Measurements from ENCODE around the gene C19orf33.

C19orf33 gene

DNA sequence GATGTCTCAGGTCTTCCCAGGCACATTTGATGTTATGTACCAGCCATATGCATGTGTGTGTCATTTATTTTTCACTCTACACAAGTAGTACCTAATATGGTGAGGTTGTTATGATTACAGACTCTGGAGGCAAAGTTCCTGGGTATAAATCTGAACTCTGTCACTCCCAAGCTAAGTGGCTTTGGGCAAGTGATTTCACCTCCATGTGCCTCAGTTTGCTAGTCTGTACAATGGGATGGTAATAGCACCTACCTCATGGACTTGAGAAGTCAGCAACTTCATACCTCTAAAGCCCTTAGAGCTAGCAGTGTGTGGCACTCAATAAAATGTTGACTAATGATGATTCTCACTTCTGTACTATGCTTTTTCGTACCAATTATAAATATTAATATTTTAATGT lies 27.7 kb downstream of the C19orf33 start:
- peaks cover 7% of the 10 kb centered on the region for H3K79me1 ChIP-seq (ENCODE audit: low read length)
- H3K18ac ChIP-seq (ENCODE audit: low read length) = no peak overlapping the region
- H4K91ac ChIP-seq (ENCODE audit: low read depth, low read length) = no peak overlapping the region
- no peak for DNase-seq
- H3K23ac ChIP-seq (ENCODE audit: low read length) = no peak overlapping the region
- no peak overlapping the region for H2BK120ac ChIP-seq (ENCODE audit: insufficient read depth, low read length, poor library complexity)
- peaks cover 0 to 3% of the 10 kb centered on the region in 2 experiments for H3K4me1 ChIP-seq (ENCODE audit: control insufficient read depth in 1 of 2, insufficient read depth in 2 of 2, low read length in 2 of 2)
- no peak overlapping the region for H3K9ac ChIP-seq (ENCODE audit: low read length)
- no peak overlapping the region for H4K12ac ChIP-seq (ENCODE audit: low read depth, low read length)
- H3K27me3 ChIP-seq (ENCODE audit: insufficient read depth, low read length) = no peaks in the 10 kb centered on the region
- no peak overlapping the region for H2BK12ac ChIP-seq (ENCODE audit: low read length)
- no peak overlapping the region for H2BK5ac ChIP-seq (ENCODE audit: low read depth, low read length, poor library complexity)
- H3K4me3 ChIP-seq (ENCODE audit: low read depth, low read length) = no peak overlapping the region
- WGBS (ENCODE audit: extremely low coverage, insufficient coverage, insufficient read length) = no CpG with 5 or more reads among the region's 1 CpG
- no peak overlapping the region for H3K14ac ChIP-seq (ENCODE audit: low read length)
- H3K27ac ChIP-seq (ENCODE audit: low read depth, low read length) = no peak overlapping the region
- H3K36me3 ChIP-seq (ENCODE audit: control insufficient read depth in 1 of 2, insufficient read depth in 2 of 2, low read length in 2 of 2) = peaks cover 9 to 10% of the 10 kb centered on the region in 2 experiments
- no peaks in the 10 kb centered on the region for H3K9me3 ChIP-seq (ENCODE audit: insufficient read depth, low read depth, low read length)
- H3K4ac ChIP-seq (ENCODE audit: low read depth, low read length) = no peak overlapping the region
- peaks cover 2% of the 10 kb centered on the region for H3K79me2 ChIP-seq (ENCODE audit: control insufficient read depth, insufficient read depth, low read length, poor library complexity)
- no peak overlapping the region for H2AFZ ChIP-seq (ENCODE audit: insufficient read depth, low read length, poor library complexity)
- no peak overlapping the region for H3K4me2 ChIP-seq (ENCODE audit: low read length)
- no peak overlapping the region for H2AK5ac ChIP-seq (ENCODE audit: low read length)
- H4K8ac ChIP-seq (ENCODE audit: low read depth, low read length) = no peak overlapping the region

DNA sequence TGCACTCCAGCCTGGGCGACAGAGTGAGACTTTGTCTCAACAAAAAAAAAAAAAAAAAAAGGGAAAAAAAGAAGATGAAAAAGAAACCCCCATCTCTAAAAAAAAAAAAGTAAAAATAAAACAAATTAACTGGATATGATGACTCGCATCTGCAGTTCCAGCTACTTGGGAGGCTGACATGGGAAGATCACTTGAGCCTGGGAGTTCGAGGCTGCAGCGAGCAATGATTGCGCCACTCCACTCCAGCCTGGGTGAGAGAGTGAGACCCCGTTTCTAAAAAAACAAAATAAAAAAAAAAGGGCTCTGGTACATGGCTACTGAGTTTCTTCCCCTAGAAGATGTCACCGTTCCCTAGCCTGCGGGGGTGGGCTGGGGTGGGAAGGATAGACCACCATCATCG lies 29.2 kb downstream of the C19orf33 start:
- Histone ChIP-seq H3K4me3 (ENCODE audit: low read depth, low read length) (no peak overlapping the region), H4K91ac (ENCODE audit: low read depth, low read length) (no peak overlapping the region), H3K18ac (ENCODE audit: low read length) (no peak overlapping the region), H3K9ac (ENCODE audit: low read length) (no peak overlapping the region), H4K8ac (ENCODE audit: low read depth, low read length) (no peak overlapping the region), H3K9me3 (ENCODE audit: insufficient read depth, low read depth, low read length) (peaks cover 5% of the 10 kb centered on the region), H2BK12ac (ENCODE audit: low read length) (no peak overlapping the region), H3K4me1 (ENCODE audit: control insufficient read depth in 1 of 2, insufficient read depth in 2 of 2, low read length in 2 of 2) (peaks cover 0 to 8% of the 10 kb centered on the region in 2 experiments), H2BK5ac (ENCODE audit: low read depth, low read length, poor library complexity) (no peak overlapping the region), H3K36me3 (ENCODE audit: control insufficient read depth in 1 of 2, insufficient read depth in 2 of 2, low read length in 2 of 2) (peaks cover 0 to 4% of the 10 kb centered on the region in 2 experiments), H4K12ac (ENCODE audit: low read depth, low read length) (no peak overlapping the region), H3K4ac (ENCODE audit: low read depth, low read length) (no peak overlapping the region), H3K79me2 (ENCODE audit: control insufficient read depth, insufficient read depth, low read length, poor library complexity) (peaks cover 2% of the 10 kb centered on the region), H3K27ac (ENCODE audit: low read depth, low read length) (no peak overlapping the region), H2AFZ (ENCODE audit: insufficient read depth, low read length, poor library complexity) (no peak overlapping the region), H3K23ac (ENCODE audit: low read length) (no peak overlapping the region), H3K14ac (ENCODE audit: low read length) (no peak overlapping the region), H3K4me2 (ENCODE audit: low read length) (no peak overlapping the region), H2BK120ac (ENCODE audit: insufficient read depth, low read length, poor library complexity) (no peak overlapping the region), H2AK5ac (ENCODE audit: low read length) (no peak overlapping the region), H3K79me1 (ENCODE audit: low read length) (peaks cover 9% of the 10 kb centered on the region), H3K27me3 (ENCODE audit: insufficient read depth, low read length) (no peaks in the 10 kb centered on the region)
- no peak for DNase-seq
- WGBS (ENCODE audit: extremely low coverage, insufficient coverage, insufficient read length) = no CpG with 5 or more reads among the region's 9 CpGs

DNA sequence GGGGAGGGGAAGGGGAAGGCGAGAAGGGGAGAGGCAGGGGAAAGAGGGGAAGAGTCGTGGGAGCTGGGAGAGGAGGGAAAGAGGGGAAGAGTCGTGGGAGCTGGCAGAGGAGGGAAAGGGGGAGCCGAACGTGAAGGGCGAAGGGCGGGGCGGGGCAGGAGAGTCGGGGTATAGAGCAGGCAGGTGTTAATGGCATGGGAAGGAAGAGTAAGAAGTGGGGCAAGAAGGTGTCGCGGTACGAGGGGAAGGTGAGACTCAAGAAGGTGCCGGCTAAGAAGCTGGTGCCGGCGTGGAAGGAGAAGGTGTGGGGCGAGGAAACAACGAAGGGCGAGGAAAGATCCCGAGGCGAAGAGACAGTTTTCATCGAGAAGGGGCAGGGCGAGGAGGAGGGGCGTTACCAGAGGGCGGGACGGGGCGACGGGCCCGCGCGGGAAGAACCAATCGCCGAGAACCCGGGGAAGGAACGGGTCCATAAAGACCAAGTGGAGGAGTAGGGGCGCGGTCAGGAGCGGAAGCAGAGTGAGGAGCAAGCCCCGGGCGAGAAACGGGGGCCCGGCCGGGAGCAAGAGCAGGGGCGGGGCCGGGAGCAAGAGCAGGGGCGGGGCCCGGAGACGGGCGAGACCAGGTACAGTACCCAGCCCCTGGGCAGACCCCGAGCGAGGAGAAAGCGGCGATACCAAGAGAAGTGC lies 32.0 kb downstream of the C19orf33 start:
- Histone ChIP-seq H4K12ac (ENCODE audit: low read depth, low read length) (peak overlapping the region; percentile 2), H3K27ac (ENCODE audit: low read depth, low read length) (peak overlapping the region; percentile 55), H3K36me3 (ENCODE audit: control insufficient read depth in 1 of 2, insufficient read depth in 2 of 2, low read length in 2 of 2) (peaks cover 0 to 3% of the 10 kb centered on the region in 2 experiments), H3K79me2 (ENCODE audit: control insufficient read depth, insufficient read depth, low read length, poor library complexity) (peaks cover 2% of the 10 kb centered on the region), H2BK120ac (ENCODE audit: insufficient read depth, low read length, poor library complexity) (peak overlapping the region; percentile 19), H3K23ac (ENCODE audit: low read length) (no peak overlapping the region), H3K4ac (ENCODE audit: low read depth, low read length) (peak overlapping the region; percentile 34), H2BK5ac (ENCODE audit: low read depth, low read length, poor library complexity) (peak overlapping the region; percentile 45), H3K4me1 (ENCODE audit: control insufficient read depth in 1 of 2, insufficient read depth in 2 of 2, low read length in 2 of 2) (peaks cover 3 to 11% of the 10 kb centered on the region in 2 experiments), H2BK12ac (ENCODE audit: low read length) (no peak overlapping the region), H4K8ac (ENCODE audit: low read depth, low read length) (peak overlapping the region; percentile 73), H3K9ac (ENCODE audit: low read length) (no peak overlapping the region), H2AK5ac (ENCODE audit: low read length) (no peak overlapping the region), H3K27me3 (ENCODE audit: insufficient read depth, low read length) (no peaks in the 10 kb centered on the region), H3K14ac (ENCODE audit: low read length) (peak overlapping the region; percentile 68), H3K18ac (ENCODE audit: low read length) (peak overlapping the region; percentile 58), H3K4me2 (ENCODE audit: low read length) (peak overlapping the region; percentile 70), H3K79me1 (ENCODE audit: low read length) (peaks cover 15% of the 10 kb centered on the region), H3K9me3 (ENCODE audit: insufficient read depth, low read depth, low read length) (peaks cover 10% of the 10 kb centered on the region), H2AFZ (ENCODE audit: insufficient read depth, low read length, poor library complexity) (peak overlapping the region; percentile 69), H4K91ac (ENCODE audit: low read depth, low read length) (peak overlapping the region; percentile 45), H3K4me3 (ENCODE audit: low read depth, low read length) (peak overlapping the region; percentile 69)
- WGBS (ENCODE audit: extremely low coverage, insufficient coverage, insufficient read length) = no CpG with 5 or more reads among the region's 52 CpGs
- peak; percentile 95 for DNase-seq

DNA sequence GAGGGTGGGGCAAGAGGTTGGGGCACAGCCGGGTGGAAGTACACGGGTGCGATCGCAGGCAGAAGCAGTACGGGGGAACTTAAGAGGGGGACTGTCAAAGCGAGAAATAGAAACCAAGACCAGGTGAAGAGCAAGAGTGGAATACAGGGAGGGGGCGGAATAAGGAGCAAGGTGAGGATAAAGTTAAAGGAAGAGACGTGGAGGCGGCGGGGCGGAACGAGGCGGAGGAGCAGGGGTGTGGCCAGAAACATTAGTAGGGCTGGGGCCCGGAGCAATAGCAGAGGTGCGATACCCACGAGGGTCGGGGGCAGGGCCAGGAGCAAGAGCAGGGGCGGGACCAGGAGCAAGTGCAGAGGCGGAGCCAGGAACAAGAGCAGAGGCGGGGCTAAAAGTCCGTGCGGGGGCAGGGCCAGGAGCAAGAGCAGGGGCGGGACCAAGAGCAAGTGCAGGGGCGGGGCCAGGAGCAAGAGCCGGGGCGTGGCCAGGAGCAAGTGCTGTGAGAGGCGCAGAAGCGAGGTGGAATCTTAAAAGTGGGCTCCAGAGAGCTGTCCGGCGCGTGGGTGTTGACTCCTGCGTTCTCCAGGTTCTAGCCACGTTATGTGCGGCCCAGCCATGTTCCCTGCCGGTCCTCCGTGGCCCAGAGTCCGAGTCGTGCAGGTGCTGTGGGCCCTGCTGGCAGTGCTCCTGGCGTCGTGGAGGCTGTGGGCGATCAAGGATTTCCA lies 32.7 kb downstream of the C19orf33 start:
- no peak overlapping the region for H2BK120ac ChIP-seq (ENCODE audit: insufficient read depth, low read length, poor library complexity)
- peak overlapping the region; percentile 59 for H4K8ac ChIP-seq (ENCODE audit: low read depth, low read length)
- H3K79me1 ChIP-seq (ENCODE audit: low read length) = peaks cover 15% of the 10 kb centered on the region
- peaks cover 0 to 3% of the 10 kb centered on the region in 2 experiments for H3K36me3 ChIP-seq (ENCODE audit: control insufficient read depth in 1 of 2, insufficient read depth in 2 of 2, low read length in 2 of 2)
- peak overlapping the region; percentile 45 for H4K91ac ChIP-seq (ENCODE audit: low read depth, low read length)
- peak overlapping the region; percentile 34 for H3K4ac ChIP-seq (ENCODE audit: low read depth, low read length)
- peaks cover 2% of the 10 kb centered on the region for H3K79me2 ChIP-seq (ENCODE audit: control insufficient read depth, insufficient read depth, low read length, poor library complexity)
- H2AK5ac ChIP-seq (ENCODE audit: low read length) = peak overlapping the region; percentile 31
- no peak overlapping the region for H4K12ac ChIP-seq (ENCODE audit: low read depth, low read length)
- H3K18ac ChIP-seq (ENCODE audit: low read length) = peak overlapping the region; percentile 58
- peaks cover 3 to 11% of the 10 kb centered on the region in 2 experiments for H3K4me1 ChIP-seq (ENCODE audit: control insufficient read depth in 1 of 2, insufficient read depth in 2 of 2, low read length in 2 of 2)
- DNase-seq = peak; percentile 93 to 94
- peak overlapping the region; percentile 2 for H2BK12ac ChIP-seq (ENCODE audit: low read length)
- H3K27me3 ChIP-seq (ENCODE audit: insufficient read depth, low read length) = no peaks in the 10 kb centered on the region
- peak overlapping the region; percentile 68 for H3K14ac ChIP-seq (ENCODE audit: low read length)
- H3K9ac ChIP-seq (ENCODE audit: low read length) = no peak overlapping the region
- H3K27ac ChIP-seq (ENCODE audit: low read depth, low read length) = peak overlapping the region; percentile 55
- H3K4me3 ChIP-seq (ENCODE audit: low read depth, low read length) = peak overlapping the region; percentile 69
- peak overlapping the region; percentile 45 for H2BK5ac ChIP-seq (ENCODE audit: low read depth, low read length, poor library complexity)
- no CpG with 5 or more reads among the region's 41 CpGs for WGBS (ENCODE audit: extremely low coverage, insufficient coverage, insufficient read length)
- peak overlapping the region; percentile 70 for H3K4me2 ChIP-seq (ENCODE audit: low read length)
- peaks cover 10% of the 10 kb centered on the region for H3K9me3 ChIP-seq (ENCODE audit: insufficient read depth, low read depth, low read length)
- peak overlapping the region; percentile 56 for H2AFZ ChIP-seq (ENCODE audit: insufficient read depth, low read length, poor library complexity)
- H3K23ac ChIP-seq (ENCODE audit: low read length) = no peak overlapping the region

Data from trophoblast cell (in vitro differentiated cells and primary cell).